NOMO-1 treated with DMSO at 0.1 percent for 48 hours (cell line): ENCODE results near the gene RASSF1.
A peak's percentile ranks its signal among the peaks of the same experiment; 100 is the strongest.

Experiments used
- DNase-seq: peaks from one replicate; lab custom pipeline; 2025; ENCODE audit not compliant: unreplicated experiment; lab: John Stamatoyannopoulos, UW

RASSF1 gene

GRCh38 chr3:50345586-50346234 lies 5.1 kb upstream of the RASSF1 start, which contains the start of gene ZMYND10:
ZMYND10 (minus strand) TSS chr3:50345732; CDS start chr3:50345579, 153 bp downstream.
- peak; percentile 39 for DNase-seq

- no peak for DNase-seq
Measured at GRCh38 chr3:50345008-50345407, 4.4 kb upstream of the RASSF1 start.

- DNase-seq: no peak
Measured at GRCh38 chr3:50342813-50343633, 2.4 kb upstream of the RASSF1 start.

GRCh38 chr3:50341996-50342650 lies 1.5 kb upstream of the RASSF1 start:
- no peak for DNase-seq

- no peak for DNase-seq
Measured at GRCh38 chr3:50341537-50341936, 901 bp upstream of the RASSF1 start.

GRCh38 chr3:50340147-50340447 lies 539 bp downstream of the RASSF1 start:
- no peak for DNase-seq

- no peak for DNase-seq
Measured at GRCh38 chr3:50339485-50340146, 1.0 kb downstream of the RASSF1 start.

GRCh38 chr3:50338965-50339364 lies 1.7 kb downstream of the RASSF1 start:
- DNase-seq: peak; percentile 61

- peak; percentile 99 for DNase-seq
Measured at GRCh38 chr3:50337175-50337861, 3.3 kb downstream of the RASSF1 start.

- no peak for DNase-seq
Measured at GRCh38 chr3:50336452-50337174, 4.0 kb downstream of the RASSF1 start.

GRCh38 chr3:50334339-50335075 lies 6.1 kb downstream of the RASSF1 start:
- DNase-seq: no peak

- no peak for DNase-seq
Measured at GRCh38 chr3:50333744-50334328, 6.8 kb downstream of the RASSF1 start.

GRCh38 chr3:50331364-50331907 lies 9.2 kb downstream of the RASSF1 start:
- DNase-seq: no peak

- no peak for DNase-seq
Measured at GRCh38 chr3:50330330-50330729, 10.3 kb downstream of the RASSF1 start.

- DNase-seq: peak; percentile 97
Measured at GRCh38 chr3:50327943-50328691, 12.5 kb downstream of the RASSF1 start, which contains the start of gene TUSC2. TUSC2 (minus strand) TSS chr3:50328223; CDS start chr3:50328099, 124 bp downstream.

- DNase-seq: no peak
Measured at GRCh38 chr3:50327129-50327528, 13.5 kb downstream of the RASSF1 start.

GRCh38 chr3:50326182-50326541 lies 14.5 kb downstream of the RASSF1 start:
- DNase-seq: no peak

- DNase-seq: no peak
Measured at GRCh38 chr3:50325497-50326181, 15.0 kb downstream of the RASSF1 start.
